KOPT-K1 (cell line): Measurements from ENCODE around the gene GINS3.
"Not testable (repeated sequence)": the region's sequence is repeated elsewhere in the genome, so short reads cannot be mapped to it uniquely, and the experiment has no call there.

ENCODE experiments used
- H3K27ac ChIP-seq: fragments of 200-600 bp; sonication (generic); 2 replicates; pipeline ENCODE4 v1.5.1; 2016; ENCODE audit warnings: antibody characterized with exemption, mild to moderate bottlenecking, low read depth, low read length; ENCODE audit not compliant: poor library complexity, severe bottlenecking
- H3K36me3 ChIP-seq: fragments of 200-600 bp; sonication (generic); 2 replicates; pipeline ENCODE4 v1.5.1; 2017; ENCODE audit warnings: antibody characterized with exemption, mild to moderate bottlenecking, low read length, moderate library complexity; ENCODE audit not compliant: insufficient read depth
- H3K9me3 ChIP-seq: fragments of 200-600 bp; sonication (generic); 2 replicates; pipeline ENCODE4 v1.5.1; 2017; ENCODE audit warnings: antibody characterized with exemption, low read length, mild to moderate bottlenecking; ENCODE audit not compliant: insufficient read depth, poor library complexity, severe bottlenecking

GINS3 gene

GRCh38 chr16:58377932-58378331, 14.3 kb upstream of the GINS3 start:
- Histone ChIP-seq H3K9me3 (no peaks in the 10 kb centered on the region), H3K36me3 (no peaks in the 10 kb centered on the region), H3K27ac (no peak overlapping the region)

GRCh38 chr16:58378401-58378800, 13.9 kb upstream of the GINS3 start:
- Histone ChIP-seq H3K27ac (no peak overlapping the region), H3K36me3 (no peaks in the 10 kb centered on the region)

GRCh38 chr16:58379736-58380135, 12.5 kb upstream of the GINS3 start:
- H3K27ac ChIP-seq, result no peak overlapping the region

More at GRCh38 chr16:58378401-58378800, 13.9 kb upstream of the GINS3 start:
- H3K9me3 ChIP-seq, result no peaks in the 10 kb centered on the region

GRCh38 chr16:58381661-58382060, 10.6 kb upstream of the GINS3 start:
- no peaks in the 10 kb centered on the region for H3K9me3 ChIP-seq

More at GRCh38 chr16:58379736-58380135, 12.5 kb upstream of the GINS3 start:
- no peaks in the 10 kb centered on the region for H3K36me3 ChIP-seq
- H3K9me3 ChIP-seq, result no peaks in the 10 kb centered on the region

DNA sequence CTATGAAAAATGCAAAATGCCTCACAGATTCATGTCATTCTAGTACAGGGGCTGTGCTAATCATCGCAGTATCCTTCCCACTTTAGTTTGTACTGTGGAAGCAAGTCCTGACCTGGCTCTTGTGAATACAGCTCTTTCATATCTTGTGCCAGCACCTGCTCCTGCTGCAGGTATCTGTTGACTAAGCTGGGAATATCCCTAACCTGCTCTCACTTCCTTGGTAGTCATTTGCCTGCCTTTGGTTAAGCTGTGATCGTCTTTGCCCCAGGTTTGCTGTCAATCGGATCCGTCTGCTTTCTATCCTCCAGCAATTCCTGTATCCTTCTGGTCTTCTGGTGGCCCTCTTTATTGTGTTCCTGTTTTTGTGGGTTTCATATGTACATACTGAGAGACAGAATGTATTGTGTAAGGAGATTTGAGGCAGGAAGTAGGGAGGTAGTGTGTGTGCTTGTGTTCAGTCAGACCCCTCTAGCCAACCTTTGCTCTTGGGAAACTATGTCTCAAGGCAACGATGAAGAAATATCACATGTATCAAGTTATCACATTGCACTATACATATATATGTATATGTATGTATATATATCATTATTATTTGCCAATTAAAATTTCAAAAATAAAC, 7.7 kb upstream of the GINS3 start:
- Histone ChIP-seq H3K27ac (no peak overlapping the region), H3K9me3 (no peaks in the 10 kb centered on the region), H3K36me3 (no peaks in the 10 kb centered on the region)

More at GRCh38 chr16:58381661-58382060, 10.6 kb upstream of the GINS3 start:
- Histone ChIP-seq H3K36me3 (no peaks in the 10 kb centered on the region), H3K27ac (no peak overlapping the region)

- H3K36me3 ChIP-seq, result no peaks in the 10 kb centered on the region
- no peaks in the 10 kb centered on the region for H3K9me3 ChIP-seq
- H3K27ac ChIP-seq, result no peak overlapping the region
These were observed 7.0 kb upstream of the GINS3 start for GRCh38 chr16:58385218-58385773.

GRCh38 chr16:58389724-58390123, 2.5 kb upstream of the GINS3 start:
- no peak overlapping the region for H3K27ac ChIP-seq
- H3K9me3 ChIP-seq, result no peaks in the 10 kb centered on the region
- peaks cover 9% of the 10 kb centered on the region; the same call in 1 of the 2 replicates for H3K36me3 ChIP-seq

GRCh38 chr16:58393138-58393504, 850 bp downstream of the GINS3 start:
- H3K9me3 ChIP-seq, result no peaks in the 10 kb centered on the region
- H3K36me3 ChIP-seq, result peaks cover 11% of the 10 kb centered on the region; the same call in 1 of the 2 replicates
- peak overlapping the region; percentile 93 for H3K27ac ChIP-seq

GRCh38 chr16:58396897-58397296, 4.6 kb downstream of the GINS3 start:
- Histone ChIP-seq H3K36me3 (peaks cover 43% of the 10 kb centered on the region), H3K9me3 (peaks cover 16% of the 10 kb centered on the region)
- H3K27ac ChIP-seq, result not testable (repeated sequence)

DNA sequence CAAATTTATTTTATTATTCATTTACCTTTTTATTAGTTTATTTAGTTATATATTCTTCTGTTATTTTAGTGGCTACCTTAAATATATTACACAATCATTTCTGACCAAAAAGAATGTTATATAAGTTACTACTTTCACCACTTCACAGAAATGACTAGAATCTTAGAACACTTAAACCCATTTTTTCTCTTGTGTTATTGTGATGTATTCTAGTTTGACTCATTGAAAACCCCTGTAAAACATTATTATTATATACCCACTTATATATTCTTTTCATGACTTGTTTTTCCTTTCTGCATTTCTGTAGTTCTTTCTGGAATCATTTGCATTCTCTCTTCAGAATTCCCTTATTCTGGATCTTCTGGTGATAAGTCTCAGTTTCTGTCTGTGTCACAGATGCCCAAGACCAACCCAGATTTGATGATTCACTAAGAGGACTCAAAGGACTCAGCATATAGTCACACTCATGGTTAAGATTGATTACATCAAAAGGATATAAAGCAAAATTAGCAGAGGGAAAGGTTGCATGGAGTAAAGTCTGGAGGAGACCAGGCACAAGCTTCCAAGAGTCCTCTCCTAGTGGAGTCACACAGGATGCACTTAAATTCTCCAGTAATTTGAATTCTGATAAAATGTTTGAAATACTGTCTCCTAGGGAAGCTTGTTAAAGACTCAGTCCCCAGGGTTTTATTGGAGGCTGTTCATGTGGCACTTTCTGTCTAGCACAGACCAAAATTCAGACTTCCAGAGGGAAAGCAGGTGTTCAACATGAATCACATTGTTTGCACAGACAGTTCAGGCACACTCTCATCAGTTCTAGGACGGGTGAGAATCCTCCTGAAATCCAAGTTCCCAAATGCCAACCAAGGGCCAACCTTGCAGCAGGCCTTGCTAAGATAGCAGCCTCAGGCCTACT, 7.7 kb downstream of the GINS3 start:
- Histone ChIP-seq H3K36me3 (peaks cover 60% of the 10 kb centered on the region), H3K9me3 (peaks cover 16% of the 10 kb centered on the region), H3K27ac (no peak overlapping the region)

DNA sequence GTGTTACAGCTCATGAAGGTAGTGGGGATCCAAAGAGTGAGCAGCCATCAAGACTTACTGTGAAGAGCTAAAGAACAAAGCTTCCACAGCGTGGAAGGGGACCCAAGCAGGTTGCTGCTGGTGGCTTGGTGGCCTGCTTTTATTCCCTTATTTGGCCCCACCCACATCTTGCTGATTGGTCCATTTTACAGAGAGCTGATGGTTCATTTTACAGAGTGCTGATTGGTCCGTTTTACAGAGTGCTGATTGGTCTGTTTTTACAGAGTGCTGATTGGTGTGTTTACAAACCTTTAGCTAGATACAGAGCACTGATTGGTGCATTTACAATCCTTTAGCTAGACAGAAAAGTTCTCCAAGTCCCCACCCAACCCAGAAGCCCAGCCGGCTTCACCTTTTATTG, 9.0 kb downstream of the GINS3 start:
- H3K9me3 ChIP-seq, result peaks cover 16% of the 10 kb centered on the region
- H3K36me3 ChIP-seq, result peaks cover 73% of the 10 kb centered on the region
- not testable (repeated sequence) for H3K27ac ChIP-seq

DNA sequence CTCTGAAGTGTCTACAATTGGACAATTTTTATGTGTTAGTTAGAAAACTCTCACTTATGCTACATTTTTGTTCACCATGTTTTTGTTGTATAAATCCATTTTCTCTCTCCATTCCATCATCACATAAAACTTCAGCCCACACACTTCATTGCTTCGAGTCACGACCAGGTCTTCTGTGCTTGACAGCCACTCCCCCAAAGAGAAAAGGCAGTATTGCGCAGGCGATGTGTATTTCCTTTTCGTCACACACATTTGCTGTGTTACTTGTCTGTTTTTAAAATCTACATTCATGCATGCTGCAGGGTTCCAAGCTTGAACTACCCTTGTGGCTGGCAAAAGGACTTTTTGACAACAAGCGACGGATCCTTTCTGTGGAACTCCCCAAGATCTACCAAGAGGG, 10.5 kb downstream of the GINS3 start:
- H3K9me3 ChIP-seq, result peaks cover 16% of the 10 kb centered on the region
- peaks cover 74% of the 10 kb centered on the region for H3K36me3 ChIP-seq
- no peak overlapping the region for H3K27ac ChIP-seq

- Histone ChIP-seq H3K36me3 (peaks cover 20% of the 10 kb centered on the region), H3K9me3 (no peaks in the 10 kb centered on the region), H3K27ac (no peak overlapping the region)
These were observed 17.2 kb downstream of the GINS3 start for GRCh38 chr16:58409316-58409973.

GRCh38 chr16:58411336-58411735, 19.1 kb downstream of the GINS3 start:
- H3K27ac ChIP-seq, result no peak overlapping the region
- peaks cover 1% of the 10 kb centered on the region; the same call in 1 of the 2 replicates for H3K36me3 ChIP-seq
- no peaks in the 10 kb centered on the region for H3K9me3 ChIP-seq
